Tibial artery (tissue), 4 donors: Measurements from ENCODE around the gene LAMA2.

Source experiments
- DNase-seq, 2 donors: peaks; one replicate each; pipeline ENCODE4 v3.0.0-alpha.2; 2019
- H3K27ac ChIP-seq, 2 donors: fragments of 200-600 bp; sonication (generic) in 1 of 2; 1 replicate in 1 of 2; 2 replicates in 1 of 2; pipeline ENCODE4 v1.5.1; 2018 to 2019; ENCODE audit warnings: mild to moderate bottlenecking in 1 of 2
- H3K27me3 ChIP-seq, 2 donors: fragments of 200-600 bp; sonication (generic) in 1 of 2; one replicate each; pipeline versions ENCODE4 v1.5.1 to v1.6.0; 2016 to 2019
- H3K36me3 ChIP-seq, 3 donors: fragments of 200-600 bp; sonication (generic) in 2 of 3; one replicate each; pipeline ENCODE4 v1.5.1; 2016 to 2019; ENCODE audit warnings: mild to moderate bottlenecking in 2 of 3
- H3K4me1 ChIP-seq, 4 donors: fragments of 200-600 bp; sonication (generic) in 2 of 4; 1 replicate in 3 of 4; 2 replicates in 1 of 4; pipeline ENCODE4 v1.5.1; 2016 to 2019
- H3K4me3 ChIP-seq, 2 donors: fragments of 200-600 bp; sonication (generic) in 1 of 2; 1 replicate in 1 of 2; 2 replicates in 1 of 2; pipeline ENCODE4 v1.5.1; 2018 to 2019; ENCODE audit warnings: mild to moderate bottlenecking in 2 of 2
- H3K9me3 ChIP-seq, 3 donors: fragments of 200-600 bp; sonication (generic) in 1 of 3; one replicate each; pipeline ENCODE4 v1.5.1; 2016 to 2019
- CTCF ChIP-seq, 2 experiments: fragments of 200-600 bp in 1 of 2; fragments of 450-650 bp in 1 of 2; IDR thresholded peaks; one replicate each; pipeline ENCODE4 v1.5.1; 2017 to 2019; ENCODE audit warnings: antibody characterized with exemption in 2 of 2, mild to moderate bottlenecking in 1 of 2, moderate library complexity in 1 of 2
- intact Hi-C: fragments of 100-400 bp; cut with DNase I; formaldehyde crosslinking; loops from one replicate; pipeline ENCODE4 v1.15.0; 2023; ENCODE audit warnings: low total_unique reads

The LAMA2 gene

DNA sequence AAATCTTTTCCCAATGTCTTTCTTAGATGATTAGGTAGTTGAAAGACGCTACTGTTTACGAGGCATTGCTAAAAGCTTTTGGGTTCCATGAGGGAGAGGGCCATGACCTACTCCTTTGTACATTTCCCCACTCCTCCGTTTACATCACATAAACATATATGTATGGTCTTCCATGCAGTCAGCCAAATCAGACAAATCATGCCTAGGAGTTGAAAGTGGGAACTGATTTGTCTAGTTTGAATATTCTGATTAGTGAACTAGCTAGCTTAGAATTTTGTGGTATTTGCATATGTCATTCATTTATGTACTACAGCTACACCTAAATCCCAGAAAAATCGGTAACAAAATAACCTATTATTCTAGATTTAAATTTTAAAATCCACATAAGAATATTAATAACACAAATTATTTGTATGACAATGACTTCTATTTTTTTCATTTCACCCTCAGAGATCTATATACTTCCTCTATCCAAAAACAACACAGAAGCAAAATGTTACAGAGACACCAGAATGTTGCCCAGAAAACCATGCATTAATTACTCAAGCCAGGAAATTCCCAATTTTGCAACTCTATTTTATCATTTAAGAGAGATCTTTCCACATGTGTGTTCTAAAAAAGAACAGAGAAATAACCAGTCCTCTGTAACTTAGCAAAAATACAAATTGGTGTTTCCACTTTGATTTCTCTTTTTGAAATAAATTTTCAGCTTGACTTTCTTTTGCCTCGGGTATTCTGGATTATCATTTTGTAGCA, 231.9 kb downstream of the LAMA2 start:
- H3K27ac ChIP-seq: no peak overlapping the region
- no peaks in the 10 kb centered on the region for H3K4me1 ChIP-seq
- no peak for DNase-seq
- TF ChIP-seq CTCF (IDR thresholded peaks at IDR 0.05): no peak
- H3K36me3 ChIP-seq: no peaks in the 10 kb centered on the region
- no peaks in the 10 kb centered on the region for H3K9me3 ChIP-seq
- intact Hi-C loops: no loop called here
- no peak overlapping the region for H3K4me3 ChIP-seq
- no peaks in the 10 kb centered on the region for H3K27me3 ChIP-seq

GRCh38 chr6:129115471-129115870, 232.5 kb downstream of the LAMA2 start:
- TF ChIP-seq CTCF (IDR thresholded peaks at IDR 0.05): no peak
- intact Hi-C loops: no loop called here
- DNase-seq: no peak
- Histone ChIP-seq H3K9me3 (no peaks in the 10 kb centered on the region), H3K27me3 (no peaks in the 10 kb centered on the region), H3K27ac (peak overlapping the region in 1 of 2 donors; percentile 23), H3K36me3 (no peaks in the 10 kb centered on the region), H3K4me1 (no peaks in the 10 kb centered on the region), H3K4me3 (no peak overlapping the region)

DNA sequence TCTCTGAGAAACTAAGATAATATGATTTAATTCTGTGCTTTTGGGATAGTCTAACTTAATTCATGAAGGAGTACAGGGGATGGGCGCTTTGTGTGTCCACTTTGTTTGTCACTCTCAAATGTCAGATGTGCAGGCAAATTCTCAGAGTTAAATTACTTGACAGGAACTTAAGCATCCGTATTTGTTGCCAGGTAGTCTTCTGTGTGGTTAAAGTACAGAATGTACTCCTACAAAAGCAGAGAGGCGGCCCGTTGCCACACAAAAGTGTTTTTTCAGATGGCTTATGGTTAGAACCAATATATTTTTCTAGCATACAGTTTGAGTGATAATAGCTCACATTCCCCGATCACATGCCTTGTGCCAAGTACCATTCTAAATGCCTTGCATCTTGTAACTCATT, 234.4 kb downstream of the LAMA2 start:
- no peak overlapping the region for H3K4me3 ChIP-seq
- intact Hi-C loops: no loop called here
- no peaks in the 10 kb centered on the region for H3K4me1 ChIP-seq
- no peaks in the 10 kb centered on the region for H3K27me3 ChIP-seq
- no peaks in the 10 kb centered on the region for H3K9me3 ChIP-seq
- TF ChIP-seq CTCF (IDR thresholded peaks at IDR 0.05): no peak
- no peak overlapping the region for H3K27ac ChIP-seq
- DNase-seq: no peak
- H3K36me3 ChIP-seq: no peaks in the 10 kb centered on the region

- TF ChIP-seq CTCF (IDR thresholded peaks at IDR 0.05): no peak
- H3K4me1 ChIP-seq: no peaks in the 10 kb centered on the region
- intact Hi-C loops: no loop called here
Measured at GRCh38 chr6:129120856-129121638, 238.1 kb downstream of the LAMA2 start.

GRCh38 chr6:129124347-129124746, 241.4 kb downstream of the LAMA2 start:
- Histone ChIP-seq H3K27ac (no peak overlapping the region), H3K9me3 (no peaks in the 10 kb centered on the region)
- no peak for DNase-seq

More at GRCh38 chr6:129120856-129121638, 238.1 kb downstream of the LAMA2 start:
- peak in 1 of 2 donors; percentile 28 for DNase-seq
- Histone ChIP-seq H3K27ac (no peak overlapping the region), H3K27me3 (no peaks in the 10 kb centered on the region), H3K9me3 (no peaks in the 10 kb centered on the region), H3K4me3 (no peak overlapping the region), H3K36me3 (no peaks in the 10 kb centered on the region)

More at GRCh38 chr6:129124347-129124746, 241.4 kb downstream of the LAMA2 start:
- no peak for TF ChIP-seq CTCF (IDR thresholded peaks at IDR 0.05)
- Histone ChIP-seq H3K4me1 (no peaks in the 10 kb centered on the region), H3K27me3 (no peaks in the 10 kb centered on the region), H3K4me3 (no peak overlapping the region), H3K36me3 (no peaks in the 10 kb centered on the region)
- intact Hi-C loops: no loop called here
